ENCODE measurements around the gene ZNF692. TPM values are rescaled to one million over a fixed set of nuclear protein-coding genes. Genes with fewer than 3 reads are reported as not detected.
A peak's percentile ranks its signal among the peaks of the same experiment; 100 is the strongest.

ZNF692 gene
- total and polyA plus RNA-seq, 2 of the 13 experiments (the other 11 are each of a cell fraction or from before 2014, with no cell fraction given) = 27.3 to 45.8 TPM

- TF ChIP-seq AFF4 (CRISPR knock-in tag; IDR thresholded peaks at IDR 0.05) = peak; percentile 54; the same call in 1 of the 2 replicates
- TF ChIP-seq ZBTB2 (CRISPR knock-in tag; IDR thresholded peaks at IDR 0.05; ENCODE audit: low read depth) = 0 out of 2 replicates have a peak, but pooled peaks have one; percentile 43
- TF ChIP-seq ZNF792 (CRISPR knock-in tag; IDR thresholded peaks at IDR 0.05) = peak; percentile 85
- TF ChIP-seq RARA (CRISPR knock-in tag; IDR thresholded peaks at IDR 0.05) = 0 out of 2 replicates have a peak, but pooled peaks have one; percentile 13
- no peak; the same call in 1 of the 2 replicates for TF ChIP-seq ZFP36L1 (CRISPR knock-in tag; IDR thresholded peaks at IDR 0.05)
- no peak for TF ChIP-seq DDIT3 (CRISPR knock-in tag; IDR thresholded peaks at IDR 0.05)
- TF ChIP-seq ZNF44 (CRISPR knock-in tag; IDR thresholded peaks at IDR 0.05) = 0 out of 2 replicates have a peak, but pooled peaks have one; percentile 66
- 0 out of 2 replicates have a peak, but pooled peaks have one; percentile 83 for TF ChIP-seq TSC22D2 (CRISPR knock-in tag; IDR thresholded peaks at IDR 0.05; ENCODE audit: borderline replicate concordance)
- TF ChIP-seq GTF3A (CRISPR knock-in tag; conservative IDR thresholded peaks at IDR 0.05) = peak; percentile 87; the same call in 1 of the 2 replicates
- no peak for TF ChIP-seq ZNF484 (CRISPR knock-in tag; IDR thresholded peaks at IDR 0.05; ENCODE audit: borderline replicate concordance, low read depth)
- peak; percentile 29; the same call in 1 of the 2 replicates for TF ChIP-seq MTF2 (CRISPR knock-in tag; IDR thresholded peaks at IDR 0.05; ENCODE audit: borderline replicate concordance)
- no peak for TF ChIP-seq FOXK1 (CRISPR knock-in tag; IDR thresholded peaks at IDR 0.05; ENCODE audit: borderline replicate concordance, low read depth)
- TF ChIP-seq KDM2A (CRISPR knock-in tag; IDR thresholded peaks at IDR 0.05; ENCODE audit: borderline replicate concordance, low read depth) = peak; percentile 94
- peak; percentile 79; the same call in 1 of the 2 replicates for TF ChIP-seq E2F5 (CRISPR knock-in tag; conservative IDR thresholded peaks at IDR 0.05)
- TF ChIP-seq ZNF609 (CRISPR knock-in tag; IDR thresholded peaks at IDR 0.05; ENCODE audit: borderline replicate concordance) = no peak; the same call in none of the 2 replicates
- TF ChIP-seq ZNF878 (CRISPR knock-in tag; IDR thresholded peaks at IDR 0.05) = peak; percentile 70; the same call in 1 of the 2 replicates
Observed at GRCh38 chr1:248906009-248906752, 47.3 kb upstream of the ZNF692 start, which contains the start of gene PGBD2 (continued).

Data from HepG2 (cell line).